ENCODE results near the gene LAMB2. TPM values are rescaled to one million over a fixed set of nuclear protein-coding genes. Genes with fewer than 3 reads are reported as not detected.

The LAMB2 gene
- total RNA-seq, 1 experiment from 2014 or later, result 118 TPM

- peak overlapping the region; percentile 89 for H3K4me3 Mint-ChIP-seq
- peaks cover 12% of the 10 kb centered on the region for H3K4me1 Mint-ChIP-seq
- no peaks in the 10 kb centered on the region for H3K9me3 Mint-ChIP-seq
- TF ChIP-seq ZBTB43 (CRISPR knock-in tag; IDR thresholded peaks at IDR 0.05), result no peak
- 0 out of 2 replicates have a peak, but pooled peaks have one; percentile 10 for TF ChIP-seq FOXP1 (CRISPR knock-in tag; IDR thresholded peaks at IDR 0.05; ENCODE audit: borderline replicate concordance)
- no peaks in the 10 kb centered on the region; the same call in 1 of the 2 replicates for H3K27me3 Mint-ChIP-seq (ENCODE audit: low read depth)
- POLR2A ChIA-PET, result interaction anchor here (0.7 to 1.5 kb wide), 5 partner anchors 11 to 125 kb away, joined by 3 to 6 read pairs (median 3); partner anchors contain the start of genes QRICH1, USP19 and WDR6
- DNase-seq (ENCODE audit: low spot score) (no peak), ATAC-seq (no peak)
- no peaks in the 10 kb centered on the region for H3K36me3 Mint-ChIP-seq
- CTCF ChIA-PET, result interaction anchor here (0.6 to 3.4 kb wide), 14 partner anchors 11 to 468 kb away, joined by 3 to 36 read pairs (median 6); partner anchors contain the start of genes KLHDC8B, QRICH1, USP19 and USP4
- no peak overlapping the region for H3K27ac Mint-ChIP-seq
Measured at GRCh38 chr3:49132073-49132436, 795 bp downstream of the LAMB2 start.

GRCh38 chr3:49131576-49131975, 1.3 kb downstream of the LAMB2 start:
- CTCF ChIA-PET, result interaction anchor here (1.2 to 3.4 kb wide), 8 partner anchors 11 to 445 kb away, joined by 3 to 36 read pairs (median 7); partner anchors contain the start of genes KLHDC8B, NDUFAF3, QRICH1 and USP19
- POLR2A ChIA-PET, result interaction anchor here (1.5 kb wide), 1 partner anchor 38 kb away, joined by 6 read pairs; the partner anchor contains the start of gene QRICH1
- no peaks in the 10 kb centered on the region for H3K36me3 Mint-ChIP-seq
- ATAC-seq (no peak), DNase-seq (ENCODE audit: low spot score) (no peak)
- H3K4me1 Mint-ChIP-seq, result peaks cover 12% of the 10 kb centered on the region
- peak overlapping the region; percentile 5; the same call in 1 of the 2 replicates for H3K27ac Mint-ChIP-seq
- peak overlapping the region; percentile 89 for H3K4me3 Mint-ChIP-seq
- no peak for TF ChIP-seq NFYB (CRISPR knock-in tag; conservative IDR thresholded peaks at IDR 0.05; ENCODE audit: low read depth)
- TF ChIP-seq NR1H2 (CRISPR knock-in tag; IDR thresholded peaks at IDR 0.05), result no peak
- TF ChIP-seq TEAD4 (CRISPR knock-in tag; IDR thresholded peaks at IDR 0.05), result no peak
- no peak for TF ChIP-seq FOXP4 (CRISPR knock-in tag; IDR thresholded peaks at IDR 0.05)
- no peak for TF ChIP-seq ZNF281 (CRISPR knock-in tag; IDR thresholded peaks at IDR 0.05)
- no peak for TF ChIP-seq RELA (CRISPR knock-in tag; IDR thresholded peaks at IDR 0.05; ENCODE audit: borderline replicate concordance)
- no peak for TF ChIP-seq USF1 (CRISPR knock-in tag; IDR thresholded peaks at IDR 0.05)
- TF ChIP-seq JUN (CRISPR knock-in tag; IDR thresholded peaks at IDR 0.05), result no peak
- TF ChIP-seq ZNF423 (CRISPR knock-in tag; IDR thresholded peaks at IDR 0.05), result no peak
- TF ChIP-seq NR2C2 (CRISPR knock-in tag; IDR thresholded peaks at IDR 0.05), result no peak
- TF ChIP-seq ZNF232 (CRISPR knock-in tag; IDR thresholded peaks at IDR 0.05), result no peak
- TF ChIP-seq SMAD3 (CRISPR knock-in tag; IDR thresholded peaks at IDR 0.05; ENCODE audit: borderline replicate concordance), result no peak
- no peak for TF ChIP-seq USF2 (CRISPR knock-in tag; IDR thresholded peaks at IDR 0.05)
- no peak for TF ChIP-seq ZBTB21 (CRISPR knock-in tag; IDR thresholded peaks at IDR 0.05; ENCODE audit: borderline replicate concordance)
- no peak for TF ChIP-seq GRHL2 (CRISPR knock-in tag; IDR thresholded peaks at IDR 0.05; ENCODE audit: insufficient replicate concordance, severe bottlenecking)
- TF ChIP-seq E2F1 (CRISPR knock-in tag; IDR thresholded peaks at IDR 0.05), result no peak
- no peak for TF ChIP-seq KAT7 (CRISPR knock-in tag; IDR thresholded peaks at IDR 0.05; ENCODE audit: borderline replicate concordance)
- TF ChIP-seq MLX (CRISPR knock-in tag; IDR thresholded peaks at IDR 0.05), result no peak
- no peaks in the 10 kb centered on the region; the same call in 1 of the 2 replicates for H3K27me3 Mint-ChIP-seq (ENCODE audit: low read depth)
- no peaks in the 10 kb centered on the region for H3K9me3 Mint-ChIP-seq
